HG02588 (cell line): ENCODE measurements around the gene ARHGAP31.

Experiments
- ATAC-seq: cut with Tn5 transposase; IDR thresholded peaks from one replicate; pipeline ENCODE4 v1.9.1; 2021; ENCODE audit warnings: mild to moderate bottlenecking, moderate library complexity; ENCODE audit not compliant: unreplicated experiment

ARHGAP31 gene

DNA sequence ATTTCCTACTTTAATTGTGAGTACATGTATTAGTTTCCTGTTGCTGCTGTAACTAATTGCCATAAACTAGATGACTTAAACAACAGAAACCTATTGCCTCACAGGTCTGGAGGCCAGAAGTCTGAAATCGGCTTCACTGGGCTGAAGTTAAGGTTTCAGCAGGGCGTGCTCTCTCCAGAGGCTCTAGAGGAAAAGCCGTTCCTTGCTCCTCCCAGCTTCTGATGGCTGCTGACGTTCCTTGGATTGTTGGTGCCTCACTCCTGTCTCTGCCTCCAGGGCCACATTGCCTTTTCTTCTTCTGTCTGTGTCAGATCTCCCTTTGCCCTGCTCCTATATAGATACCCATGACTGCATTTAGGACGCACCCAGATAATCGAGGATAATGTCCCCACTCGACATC lies 80.9 kb downstream of the ARHGAP31 start:
- ATAC-seq, result no peak

DNA sequence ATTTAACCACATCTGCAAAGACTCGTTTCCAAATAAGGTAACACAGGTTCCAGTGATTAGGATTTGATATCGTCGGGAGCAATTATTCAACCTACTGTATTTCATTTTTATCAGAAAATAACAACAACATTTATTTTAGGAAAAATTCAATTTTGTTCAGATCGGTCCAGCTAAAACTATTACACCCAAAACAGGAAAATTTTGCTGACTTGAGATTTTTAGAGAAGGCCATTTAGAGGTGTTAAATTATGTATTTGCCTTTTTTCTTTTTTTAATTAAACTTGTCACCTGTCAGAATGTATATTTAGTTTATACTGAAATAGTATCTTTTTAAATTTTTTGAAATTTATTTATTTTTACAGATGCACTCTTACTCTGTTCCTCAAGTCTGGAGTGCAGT lies 81.3 kb downstream of the ARHGAP31 start:
- ATAC-seq, result no peak

DNA sequence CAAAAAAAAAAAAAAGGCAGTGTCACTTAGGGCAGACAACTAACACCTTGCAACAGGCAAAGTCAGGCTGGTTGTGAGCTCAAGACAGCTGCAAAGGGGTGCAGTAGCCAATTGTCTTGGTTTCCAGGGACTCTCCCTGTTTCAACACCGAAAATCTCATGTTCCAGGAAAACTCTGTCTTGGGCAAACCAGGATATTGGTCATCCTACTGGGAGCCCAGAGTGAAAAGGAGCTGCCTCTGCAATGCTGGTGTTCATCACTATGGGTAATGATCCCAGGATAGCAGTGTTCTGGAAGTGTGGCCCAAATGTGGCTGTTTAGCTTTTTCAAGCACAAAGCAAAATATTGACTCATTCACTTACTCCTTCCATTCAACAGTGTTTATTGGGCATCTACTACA lies 82.6 kb downstream of the ARHGAP31 start:
- ATAC-seq, result no peak

DNA sequence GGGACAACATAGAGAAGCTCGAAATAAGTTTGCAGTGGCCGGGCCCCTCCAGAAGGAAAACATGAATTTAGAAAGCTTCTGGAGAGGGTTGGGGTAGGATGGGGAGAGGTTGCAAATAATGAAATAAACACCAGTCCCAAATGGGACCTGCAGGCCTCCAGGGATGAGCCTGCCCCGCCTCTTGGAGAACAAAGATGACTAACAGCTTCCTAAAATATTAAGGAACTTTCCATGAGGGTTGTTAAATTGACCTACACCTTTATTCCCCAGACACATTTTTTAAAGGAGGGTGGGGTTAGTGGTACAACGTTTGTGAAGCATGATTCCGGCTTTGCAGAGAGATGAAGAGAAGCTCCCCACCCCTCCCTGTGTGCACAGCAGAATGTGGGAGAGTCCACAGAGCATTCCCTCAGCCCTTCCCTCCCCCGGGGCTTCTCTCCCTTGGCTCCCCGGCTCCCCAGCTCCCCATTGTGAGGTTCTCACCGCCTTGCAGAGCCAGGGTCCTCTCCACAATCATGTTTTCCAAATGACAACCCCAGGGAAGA lies 84.1 kb downstream of the ARHGAP31 start:
- no peak for ATAC-seq

DNA sequence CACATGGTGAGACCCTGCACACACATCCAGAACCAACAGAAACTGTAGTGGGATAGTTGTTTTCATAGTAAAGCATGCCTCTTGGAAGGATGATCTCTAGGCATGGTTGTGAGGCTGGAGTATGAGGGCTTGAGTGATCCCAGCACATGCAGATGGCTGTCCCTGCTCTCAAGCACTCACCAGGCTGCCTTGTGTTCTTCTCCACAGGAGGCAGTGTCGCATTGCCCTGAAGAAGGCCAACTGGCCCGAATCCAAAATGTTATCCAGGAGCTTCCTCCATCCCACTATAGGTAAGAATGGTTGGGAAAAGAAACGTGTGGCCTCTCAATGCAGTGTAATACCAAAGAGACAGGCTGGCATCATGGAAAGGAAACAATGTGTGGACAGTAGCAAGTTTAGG lies 86.5 kb downstream of the ARHGAP31 start:
- no peak for ATAC-seq

DNA sequence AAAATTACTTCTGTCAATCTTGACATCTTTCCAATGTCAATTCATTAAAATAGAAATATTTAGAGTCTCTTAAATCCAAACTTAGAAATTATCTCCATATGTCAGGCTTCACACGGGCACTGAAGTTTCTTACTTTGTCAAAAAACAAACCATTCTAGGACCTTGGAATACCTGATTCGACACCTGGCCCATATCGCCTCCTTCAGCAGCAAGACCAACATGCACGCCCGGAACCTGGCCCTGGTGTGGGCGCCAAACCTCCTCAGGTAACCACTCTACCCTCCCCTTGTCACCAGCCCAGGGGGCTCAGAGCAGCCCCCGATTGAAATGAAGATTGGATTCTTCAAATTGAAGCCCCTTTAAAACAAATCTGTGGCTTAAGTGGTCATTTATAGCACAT lies 88.0 kb downstream of the ARHGAP31 start:
- ATAC-seq, result no peak

DNA sequence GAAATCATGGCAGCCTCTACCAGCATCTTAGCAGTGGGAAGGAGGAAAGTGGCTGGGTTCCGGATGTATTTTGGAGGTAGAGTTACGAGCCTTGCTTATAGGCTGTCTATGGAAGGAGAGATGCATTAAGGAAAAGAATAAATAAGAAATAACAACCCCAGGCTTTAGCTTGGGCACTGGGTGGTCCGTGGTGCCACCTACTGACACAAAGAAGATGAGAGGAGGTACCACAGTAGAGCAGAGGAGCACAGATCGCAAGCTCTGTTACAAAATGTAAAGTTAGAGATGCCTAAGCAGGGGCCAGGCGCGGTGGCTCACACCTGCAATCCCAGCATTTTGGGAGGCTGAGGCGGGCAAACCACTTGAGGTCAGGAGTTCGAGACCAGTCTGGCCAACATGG lies 94.4 kb downstream of the ARHGAP31 start:
- ATAC-seq, result no peak

DNA sequence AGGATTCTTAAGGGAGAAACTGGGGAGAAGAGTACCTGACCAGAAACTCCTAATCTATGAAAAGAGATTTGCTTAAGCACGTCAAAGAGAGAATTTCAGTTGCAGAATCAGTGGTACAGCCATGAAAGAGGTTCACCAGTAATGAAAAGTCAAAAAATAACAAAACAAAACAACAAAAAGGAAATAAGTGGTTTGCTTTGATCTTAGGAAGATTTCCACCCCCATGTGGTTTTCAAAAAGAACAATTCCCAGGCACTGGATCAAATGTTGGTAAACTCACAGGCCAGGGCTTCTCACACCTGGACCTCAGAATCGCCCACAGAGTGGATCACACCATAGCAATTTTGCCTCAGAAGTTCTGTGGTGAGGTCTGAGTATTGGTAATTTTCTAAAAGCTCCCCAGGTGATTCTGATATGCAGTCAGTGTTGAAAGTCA lies 101.8 kb downstream of the ARHGAP31 start:
- peak; percentile 86 for ATAC-seq

DNA sequence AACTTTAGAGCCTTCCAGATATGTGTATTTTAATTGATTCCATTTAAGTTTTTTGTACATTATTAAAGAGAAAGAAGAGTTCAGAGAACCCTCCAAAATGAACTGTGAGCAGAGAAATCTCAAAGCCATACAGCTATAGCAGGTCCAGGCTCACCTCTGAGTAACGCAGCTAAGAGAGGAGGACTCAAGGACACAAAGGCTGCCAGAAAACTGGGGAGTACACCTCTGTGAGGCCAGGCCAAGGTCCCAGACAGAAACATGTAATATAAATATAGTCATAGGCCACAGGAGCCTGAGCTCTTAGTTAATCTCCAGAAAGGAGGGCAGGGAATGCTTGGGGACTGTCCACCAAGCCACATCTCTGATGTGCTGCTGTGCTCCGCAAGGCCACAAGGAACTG lies 102.7 kb downstream of the ARHGAP31 start:
- ATAC-seq, result no peak

DNA sequence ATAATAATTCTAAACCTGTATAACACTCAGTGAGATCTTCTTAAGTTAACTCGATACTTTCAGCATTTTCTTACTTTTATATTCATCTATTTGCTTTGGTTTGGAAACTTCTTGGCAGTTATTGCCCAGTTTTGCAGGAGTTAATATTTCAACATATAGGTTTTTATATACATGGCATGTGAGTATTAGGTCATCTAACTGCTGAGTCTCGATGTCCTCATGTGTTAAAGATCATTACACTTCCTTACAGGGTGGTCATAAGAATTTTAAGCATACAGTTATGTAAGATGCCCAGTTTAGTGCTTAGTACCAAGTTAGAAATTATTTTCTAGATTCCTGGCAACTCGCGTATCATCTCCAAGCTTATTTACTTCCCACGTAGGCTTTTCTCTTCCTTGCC lies 106.3 kb downstream of the ARHGAP31 start:
- no peak for ATAC-seq

DNA sequence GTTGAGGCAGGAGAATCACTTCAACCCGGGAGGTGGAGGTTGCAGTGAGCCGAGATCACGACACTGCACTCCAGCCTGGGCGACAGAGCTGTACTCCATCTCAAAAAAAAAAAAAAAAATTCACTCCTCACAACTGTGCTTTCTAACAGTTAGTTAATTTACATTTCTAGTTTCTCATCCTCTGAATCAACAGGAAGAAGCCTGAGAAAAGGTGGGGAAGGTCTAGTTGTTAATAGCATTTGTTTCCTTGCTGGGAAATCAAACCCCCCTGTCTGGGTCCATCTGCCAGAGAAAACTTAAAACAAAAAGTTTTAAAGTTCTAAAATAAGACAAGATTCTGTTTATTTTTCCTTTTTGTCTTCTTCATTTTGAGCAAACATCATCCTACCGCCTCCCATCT lies 106.9 kb downstream of the ARHGAP31 start:
- ATAC-seq, result peak; percentile 43

DNA sequence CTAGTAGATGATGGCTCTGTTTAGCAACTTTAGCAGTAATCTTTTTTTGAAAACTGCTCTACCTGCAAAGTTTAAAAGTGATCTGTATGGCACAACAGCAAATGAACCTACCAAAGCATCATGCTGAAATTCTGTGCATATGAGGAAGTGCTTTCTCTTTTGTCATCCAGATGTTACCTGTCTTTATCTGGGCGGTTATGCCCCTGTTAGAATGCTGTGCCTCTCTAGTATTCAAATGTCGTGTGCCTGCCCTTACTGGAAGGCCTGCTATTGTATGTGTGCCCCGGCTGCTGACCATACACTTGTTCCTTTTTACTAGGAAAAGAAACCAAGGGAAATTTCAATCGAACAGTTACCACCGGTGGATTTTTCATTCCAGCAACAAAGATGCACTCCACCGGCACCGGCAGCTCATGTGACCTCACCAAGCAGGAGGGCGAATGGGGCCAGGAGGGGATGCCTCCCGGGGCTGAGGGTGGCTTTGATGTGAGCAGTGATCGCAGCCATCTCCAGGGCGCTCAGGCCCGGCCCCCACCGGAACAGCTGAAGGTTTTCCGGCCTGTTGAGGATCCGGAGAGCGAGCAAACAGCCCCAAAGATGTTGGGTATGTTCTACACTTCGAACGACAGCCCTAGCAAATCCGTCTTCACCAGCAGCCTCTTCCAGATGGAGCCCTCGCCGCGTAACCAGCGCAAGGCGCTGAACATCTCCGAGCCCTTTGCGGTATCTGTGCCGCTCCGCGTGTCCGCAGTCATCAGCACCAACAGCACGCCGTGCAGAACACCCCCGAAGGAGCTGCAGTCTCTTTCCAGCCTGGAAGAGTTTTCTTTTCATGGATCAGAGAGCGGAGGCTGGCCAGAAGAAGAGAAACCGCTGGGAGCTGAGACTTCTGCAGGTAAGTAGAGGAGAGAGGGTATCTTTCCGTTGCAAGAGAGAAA lies 107.6 kb downstream of the ARHGAP31 start:
- peak; percentile 52 for ATAC-seq

DNA sequence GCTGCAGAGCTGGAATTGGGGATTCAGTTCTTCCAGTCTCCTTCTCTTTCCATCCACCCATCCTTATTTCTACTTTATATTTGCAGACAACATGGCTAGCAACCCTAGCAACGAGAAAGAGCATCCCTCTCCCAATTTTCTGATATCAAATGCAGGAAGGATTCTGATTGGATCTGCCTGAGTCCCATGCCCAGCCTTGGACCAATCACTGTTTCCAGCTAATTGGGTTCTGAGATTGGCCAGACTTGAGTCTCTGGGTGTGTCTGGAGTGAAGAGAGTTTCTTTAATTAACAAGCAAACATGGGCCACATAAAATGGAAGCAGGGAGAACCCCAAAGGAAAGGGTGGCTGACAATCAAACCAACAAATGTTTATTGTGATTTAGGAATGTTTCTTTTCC lies 108.6 kb downstream of the ARHGAP31 start:
- no peak for ATAC-seq

DNA sequence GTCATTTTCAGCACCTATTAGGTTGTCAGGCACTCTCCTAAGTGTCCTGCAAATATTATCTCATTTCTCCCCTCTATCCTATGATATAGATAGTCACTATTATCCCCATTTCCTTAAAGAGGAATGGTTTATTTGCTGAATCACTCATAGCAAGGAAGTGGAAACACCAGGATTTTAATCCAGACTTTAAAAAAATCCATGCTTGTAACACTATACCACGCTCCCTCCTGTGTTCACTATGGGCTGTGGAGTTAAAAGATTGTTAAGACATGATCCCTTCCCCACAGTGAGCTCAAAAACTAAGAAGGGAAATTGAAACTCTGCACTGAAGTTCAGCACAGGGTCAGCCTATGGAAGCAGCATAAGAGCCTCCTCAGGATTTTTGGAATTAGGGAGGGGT lies 109.0 kb downstream of the ARHGAP31 start:
- no peak for ATAC-seq

DNA sequence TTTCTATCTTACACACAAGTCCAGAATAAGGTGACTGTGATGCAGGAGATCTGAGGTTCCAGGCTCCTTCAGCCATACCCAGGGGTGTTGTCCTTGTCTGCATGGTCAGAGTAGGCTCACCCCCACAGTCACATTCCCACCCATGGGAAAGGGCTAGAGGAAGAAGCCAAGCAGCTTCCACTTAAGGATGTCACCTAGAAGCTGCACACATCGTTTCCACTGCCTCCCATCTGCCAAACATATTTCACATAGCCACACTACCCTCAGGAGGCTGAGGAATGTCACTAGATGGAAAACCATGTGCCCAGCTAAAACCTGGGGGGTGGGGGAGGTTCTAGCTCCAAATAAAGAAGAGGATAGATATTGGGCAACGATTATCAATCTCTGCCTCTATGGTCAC lies 111.1 kb downstream of the ARHGAP31 start:
- no peak for ATAC-seq

DNA sequence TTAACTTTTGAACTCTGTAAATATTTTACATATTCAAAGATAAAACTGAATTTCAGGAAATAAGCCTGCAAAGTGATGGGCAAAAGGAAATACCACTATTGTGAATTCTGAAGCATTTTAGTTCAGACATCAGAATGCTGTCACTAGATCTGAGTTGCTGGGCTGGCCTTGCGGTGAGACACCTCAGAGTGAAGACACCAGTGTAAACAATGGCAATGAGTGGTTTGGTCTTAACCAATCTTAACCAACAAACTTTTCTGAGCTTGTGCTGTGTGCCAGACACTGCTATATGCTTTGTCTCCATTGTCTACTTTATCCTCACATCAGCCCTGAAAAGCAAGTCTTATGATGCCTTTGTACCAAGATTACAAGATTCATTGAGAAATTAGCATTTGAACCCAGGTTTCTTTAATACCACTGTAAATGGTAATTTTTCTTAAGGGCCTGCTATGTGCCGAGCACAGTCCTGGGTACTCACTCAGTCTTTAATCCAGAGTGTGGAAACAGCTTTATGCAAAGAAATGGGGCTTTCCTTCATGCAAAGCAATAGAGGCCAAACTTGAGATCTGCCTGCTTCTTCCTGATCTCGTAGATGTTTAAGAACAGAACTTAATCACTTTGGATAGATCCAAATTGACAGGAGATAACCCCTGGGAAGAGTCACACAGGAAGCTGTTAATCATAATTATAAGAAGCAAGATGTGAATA lies 114.2 kb downstream of the ARHGAP31 start:
- ATAC-seq, result peak; percentile 81

DNA sequence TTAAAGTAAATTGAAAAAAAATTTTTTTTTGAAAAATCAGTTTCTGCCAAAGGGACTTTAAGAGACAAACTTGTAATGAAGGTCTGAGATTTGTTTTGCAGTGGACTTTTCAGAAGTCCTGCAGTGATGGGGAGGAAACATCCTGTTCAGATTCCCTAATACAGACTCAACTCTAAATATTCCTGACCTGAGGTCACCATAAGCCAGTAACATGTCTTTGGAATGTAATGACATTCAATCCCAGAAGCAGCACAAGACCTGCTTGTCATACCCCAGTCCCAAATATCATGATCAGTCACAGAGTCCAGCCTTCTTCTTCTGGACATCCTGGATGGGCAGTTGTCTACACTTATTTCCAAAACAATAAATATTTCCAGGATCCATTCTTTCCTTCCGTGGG lies 115.7 kb downstream of the ARHGAP31 start:
- ATAC-seq, result no peak

DNA sequence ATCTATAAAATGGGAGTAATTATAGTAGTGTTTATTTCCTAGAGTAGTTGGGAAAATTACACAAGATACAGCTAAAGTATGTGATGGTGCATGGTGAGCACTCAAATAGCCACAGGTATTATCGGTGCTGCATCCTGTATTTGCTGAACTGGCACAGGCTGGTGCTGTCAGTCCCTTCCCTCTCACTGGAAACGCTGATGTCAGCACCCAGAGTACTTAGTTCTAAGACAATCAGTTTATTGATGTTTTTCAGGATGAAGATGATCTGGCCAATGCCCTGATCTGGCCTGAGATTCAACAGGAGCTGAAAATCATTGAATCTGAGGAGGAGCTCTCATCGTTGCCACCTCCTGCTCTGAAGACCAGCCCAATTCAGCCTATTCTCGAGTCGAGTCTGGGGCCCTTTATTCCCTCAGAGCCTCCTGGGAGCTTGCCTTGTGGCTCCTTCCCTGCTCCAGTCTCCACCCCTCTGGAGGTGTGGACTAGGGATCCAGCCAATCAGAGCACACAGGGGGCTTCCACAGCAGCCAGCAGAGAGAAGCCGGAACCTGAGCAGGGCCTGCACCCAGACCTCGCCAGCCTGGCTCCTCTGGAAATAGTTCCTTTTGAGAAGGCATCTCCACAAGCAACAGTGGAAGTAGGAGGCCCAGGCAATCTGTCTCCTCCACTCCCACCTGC lies 119.6 kb downstream of the ARHGAP31 start:
- ATAC-seq, result no peak

DNA sequence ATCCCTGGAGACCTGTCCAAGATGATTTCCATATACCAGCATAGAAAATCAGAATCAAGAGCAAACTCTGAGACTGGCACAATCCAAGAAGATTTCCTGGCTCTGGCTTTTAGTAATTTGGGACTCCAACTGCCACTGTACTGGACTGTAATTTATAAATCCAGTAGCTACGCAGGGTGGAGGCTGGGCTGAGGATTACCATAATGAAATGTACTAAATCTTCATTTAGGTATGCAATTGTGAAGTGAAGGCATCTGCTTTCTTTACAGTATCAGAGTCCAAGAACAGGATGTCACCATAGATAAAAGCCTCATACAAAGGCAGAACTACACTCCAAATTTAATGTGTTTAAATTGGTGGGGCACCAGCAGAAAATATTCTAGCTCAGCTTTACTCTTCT lies 122.7 kb downstream of the ARHGAP31 start:
- ATAC-seq, result no peak

DNA sequence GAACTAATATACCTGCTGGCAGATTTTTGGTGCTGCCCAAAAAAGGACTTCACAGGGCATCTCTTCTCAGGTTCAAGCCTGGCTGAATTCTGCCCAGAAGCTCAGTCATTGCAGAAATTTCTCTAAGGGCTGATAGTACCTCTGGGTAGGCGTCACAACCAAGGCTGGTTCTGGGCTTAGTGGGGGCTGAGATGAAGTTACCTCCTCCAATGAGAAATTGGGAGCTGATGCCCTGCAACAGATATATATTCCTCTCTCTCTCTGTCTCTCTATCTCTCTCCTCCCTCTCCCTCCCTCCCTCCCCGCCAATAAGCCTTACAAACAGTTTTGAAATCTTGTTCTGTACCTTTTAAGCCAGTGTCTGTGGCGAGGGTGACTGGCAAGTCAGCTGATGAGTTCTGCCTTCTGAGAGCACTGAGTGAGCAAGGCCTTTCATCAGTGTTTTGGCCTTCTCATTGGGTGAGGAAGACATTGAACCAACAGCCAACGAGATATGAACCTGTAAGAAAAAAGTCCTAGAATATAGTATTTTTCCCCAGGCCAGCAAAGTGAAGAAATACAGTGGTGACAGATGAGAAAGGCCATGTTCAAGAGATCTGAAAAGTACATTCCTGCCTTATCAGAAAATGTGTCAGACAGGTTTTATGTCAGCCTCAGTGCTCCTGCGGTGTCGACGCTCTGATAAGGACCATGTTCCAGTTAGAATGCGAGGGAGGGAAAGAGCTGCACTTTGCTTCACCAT lies 123.8 kb downstream of the ARHGAP31 start:
- ATAC-seq, result no peak

DNA sequence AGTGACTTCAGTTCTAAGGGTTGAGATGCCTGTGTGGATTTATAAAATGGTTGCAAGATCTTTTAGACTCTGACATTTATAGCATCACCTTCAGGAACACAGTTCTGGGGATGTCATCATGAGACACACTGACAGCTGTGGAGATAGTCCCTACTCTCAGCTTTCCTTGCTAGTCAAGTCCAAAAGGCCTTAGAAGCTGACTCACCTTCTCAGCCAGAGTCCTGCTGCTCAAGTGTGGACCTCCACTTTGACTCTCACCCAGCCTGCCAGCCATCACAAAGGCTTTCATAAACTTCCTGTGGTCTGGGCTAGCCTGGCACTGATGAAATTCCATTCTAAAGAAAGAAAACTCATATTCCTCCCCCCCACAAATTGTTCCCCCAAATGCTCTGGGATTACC lies 124.5 kb downstream of the ARHGAP31 start:
- no peak for ATAC-seq
